Measurements from ENCODE around the gene SKI. TPM values are rescaled to one million over a fixed set of nuclear protein-coding genes. Genes with fewer than 3 reads are reported as not detected.

The SKI gene
- total RNA-seq, 1 donor from 2014 or later = 55.7 TPM

GRCh38 chr1:2278591-2279209 is 50.6 kb downstream of the SKI start:
- Mint-ChIP-seq H3K4me3 (peak overlapping the region; percentile 68), H3K9me3 (no peaks in the 10 kb centered on the region), H3K27me3 (no peaks in the 10 kb centered on the region), H3K36me3 (no peaks in the 10 kb centered on the region), H3K27ac (peak overlapping the region; percentile 83), H3K4me1 (ENCODE audit: unreplicated experiment) (peaks cover 28% of the 10 kb centered on the region)
- no peak for DNase-seq (ENCODE audit: extremely low spot score, unreplicated experiment)
- TF ChIP-seq, protein P1, sequence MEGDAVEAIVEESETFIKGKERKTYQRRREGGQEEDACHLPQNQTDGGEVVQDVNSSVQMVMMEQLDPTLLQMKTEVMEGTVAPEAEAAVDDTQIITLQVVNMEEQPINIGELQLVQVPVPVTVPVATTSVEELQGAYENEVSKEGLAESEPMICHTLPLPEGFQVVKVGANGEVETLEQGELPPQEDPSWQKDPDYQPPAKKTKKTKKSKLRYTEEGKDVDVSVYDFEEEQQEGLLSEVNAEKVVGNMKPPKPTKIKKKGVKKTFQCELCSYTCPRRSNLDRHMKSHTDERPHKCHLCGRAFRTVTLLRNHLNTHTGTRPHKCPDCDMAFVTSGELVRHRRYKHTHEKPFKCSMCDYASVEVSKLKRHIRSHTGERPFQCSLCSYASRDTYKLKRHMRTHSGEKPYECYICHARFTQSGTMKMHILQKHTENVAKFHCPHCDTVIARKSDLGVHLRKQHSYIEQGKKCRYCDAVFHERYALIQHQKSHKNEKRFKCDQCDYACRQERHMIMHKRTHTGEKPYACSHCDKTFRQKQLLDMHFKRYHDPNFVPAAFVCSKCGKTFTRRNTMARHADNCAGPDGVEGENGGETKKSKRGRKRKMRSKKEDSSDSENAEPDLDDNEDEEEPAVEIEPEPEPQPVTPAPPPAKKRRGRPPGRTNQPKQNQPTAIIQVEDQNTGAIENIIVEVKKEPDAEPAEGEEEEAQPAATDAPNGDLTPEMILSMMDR (conservative IDR thresholded peaks at IDR 0.05) = no peak

DNA sequence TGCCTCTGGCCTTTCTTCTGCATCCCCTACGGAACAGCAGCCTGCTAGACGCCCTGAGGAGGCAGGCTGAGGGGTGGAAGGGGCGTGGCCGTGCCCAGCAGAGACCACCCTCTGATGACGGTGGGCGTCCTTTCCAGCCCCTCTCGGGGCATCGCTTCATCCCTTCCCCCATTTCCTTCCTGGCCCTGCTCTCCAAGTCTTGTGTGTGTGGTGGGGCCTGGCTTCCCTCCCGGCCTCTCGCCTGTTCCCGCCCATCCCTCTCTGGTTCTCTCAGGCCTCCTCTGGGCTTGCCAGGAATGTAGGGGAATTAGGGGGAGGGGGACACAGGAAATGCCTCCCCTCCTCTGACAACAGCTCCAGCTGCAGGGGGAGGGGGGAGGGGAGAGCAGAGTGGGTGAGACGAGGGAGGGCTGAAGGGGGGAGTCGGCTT is 51.1 kb downstream of the SKI start:
- peak overlapping the region; percentile 68 for H3K4me3 Mint-ChIP-seq
- TF ChIP-seq, protein P1 (conservative IDR thresholded peaks at IDR 0.05) = no peak
- no peak for DNase-seq (ENCODE audit: extremely low spot score, unreplicated experiment)
- no peaks in the 10 kb centered on the region for H3K27me3 Mint-ChIP-seq
- H3K27ac Mint-ChIP-seq = peak overlapping the region; percentile 83
- H3K9me3 Mint-ChIP-seq = no peaks in the 10 kb centered on the region
- no peaks in the 10 kb centered on the region for H3K36me3 Mint-ChIP-seq
- peaks cover 28% of the 10 kb centered on the region for H3K4me1 Mint-ChIP-seq (ENCODE audit: unreplicated experiment)

DNA sequence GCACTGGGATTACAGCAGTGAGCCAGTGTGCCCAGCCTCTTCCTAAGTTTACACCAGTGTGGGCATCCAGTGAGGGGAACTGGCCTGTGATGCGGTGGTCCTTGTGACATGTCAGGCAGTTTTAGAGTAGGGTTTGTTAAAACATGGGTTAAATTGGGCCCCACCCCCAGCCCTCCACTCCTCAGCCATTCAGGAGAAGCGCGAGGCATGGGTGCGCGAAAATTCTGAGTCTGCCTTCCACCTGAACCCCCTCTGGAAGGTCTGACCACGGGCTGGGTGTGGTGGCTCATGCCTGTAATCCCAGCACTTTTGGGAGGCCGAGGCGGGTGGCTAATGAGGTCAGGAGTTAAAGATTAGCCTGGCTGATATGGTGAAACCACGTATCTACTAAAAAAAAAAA is 51.7 kb downstream of the SKI start:
- H3K27ac Mint-ChIP-seq = peak overlapping the region; percentile 83
- H3K27me3 Mint-ChIP-seq = no peaks in the 10 kb centered on the region
- peaks cover 28% of the 10 kb centered on the region for H3K4me1 Mint-ChIP-seq (ENCODE audit: unreplicated experiment)
- no peaks in the 10 kb centered on the region for H3K36me3 Mint-ChIP-seq
- no peak for DNase-seq (ENCODE audit: extremely low spot score, unreplicated experiment)
- H3K4me3 Mint-ChIP-seq = peak overlapping the region; percentile 68
- no peaks in the 10 kb centered on the region for H3K9me3 Mint-ChIP-seq
- TF ChIP-seq, protein P1 (conservative IDR thresholded peaks at IDR 0.05) = no peak

GRCh38 chr1:2282556-2283270 is 54.6 kb downstream of the SKI start:
- Mint-ChIP-seq H3K9me3 (no peaks in the 10 kb centered on the region), H3K4me3 (no peak overlapping the region), H3K36me3 (no peaks in the 10 kb centered on the region), H3K27ac (no peak overlapping the region), H3K4me1 (ENCODE audit: unreplicated experiment) (peaks cover 13% of the 10 kb centered on the region), H3K27me3 (no peaks in the 10 kb centered on the region)
- TF ChIP-seq, protein P1 (conservative IDR thresholded peaks at IDR 0.05) = no peak
- no peak for DNase-seq (ENCODE audit: extremely low spot score, unreplicated experiment)

DNA sequence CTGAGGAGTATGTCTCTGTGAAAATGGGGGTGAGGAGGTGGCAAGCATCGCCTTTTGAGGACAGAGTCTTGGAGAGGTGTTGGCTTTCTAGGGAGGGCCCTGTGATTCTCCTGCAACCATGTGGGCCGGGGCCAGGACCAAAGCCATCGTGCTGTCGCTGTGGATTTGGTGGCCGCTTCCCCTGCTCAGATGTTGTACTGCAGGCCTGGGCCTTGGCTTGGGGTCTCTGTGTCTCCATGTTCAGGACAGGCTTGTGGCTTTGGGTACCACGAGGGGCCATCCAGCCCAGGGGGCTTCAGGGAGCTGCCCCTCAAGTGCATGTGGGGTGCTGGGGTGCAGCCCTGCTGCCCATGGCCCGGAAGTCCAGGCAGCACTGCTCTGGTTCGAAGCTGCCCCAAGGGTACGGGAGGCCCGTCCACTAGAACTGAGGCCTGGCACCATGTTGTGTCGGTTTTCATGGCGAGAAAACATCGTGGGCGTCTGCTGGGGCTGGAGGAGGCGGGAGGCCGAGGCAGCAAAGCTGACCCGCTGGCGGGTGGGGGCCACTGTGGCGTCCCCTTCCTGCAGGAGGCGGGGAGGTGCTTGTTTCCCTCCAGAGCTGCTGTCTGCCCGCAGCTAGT is 55.4 kb downstream of the SKI start:
- Mint-ChIP-seq H3K27ac (no peak overlapping the region), H3K36me3 (no peaks in the 10 kb centered on the region)
- TF ChIP-seq, protein P1 (conservative IDR thresholded peaks at IDR 0.05) = no peak

More for the DNA sequence above, 55.4 kb downstream of the SKI start:
- H3K27me3 Mint-ChIP-seq = no peaks in the 10 kb centered on the region
- H3K4me3 Mint-ChIP-seq = no peak overlapping the region
- no peaks in the 10 kb centered on the region for H3K9me3 Mint-ChIP-seq
- no peak for DNase-seq (ENCODE audit: extremely low spot score, unreplicated experiment)
- H3K4me1 Mint-ChIP-seq (ENCODE audit: unreplicated experiment) = peaks cover 13% of the 10 kb centered on the region
